ENCODE results near the gene FLNA. TPM values are rescaled to one million over a fixed set of nuclear protein-coding genes. Genes with fewer than 3 reads are reported as not detected.

Gene FLNA, protein sequence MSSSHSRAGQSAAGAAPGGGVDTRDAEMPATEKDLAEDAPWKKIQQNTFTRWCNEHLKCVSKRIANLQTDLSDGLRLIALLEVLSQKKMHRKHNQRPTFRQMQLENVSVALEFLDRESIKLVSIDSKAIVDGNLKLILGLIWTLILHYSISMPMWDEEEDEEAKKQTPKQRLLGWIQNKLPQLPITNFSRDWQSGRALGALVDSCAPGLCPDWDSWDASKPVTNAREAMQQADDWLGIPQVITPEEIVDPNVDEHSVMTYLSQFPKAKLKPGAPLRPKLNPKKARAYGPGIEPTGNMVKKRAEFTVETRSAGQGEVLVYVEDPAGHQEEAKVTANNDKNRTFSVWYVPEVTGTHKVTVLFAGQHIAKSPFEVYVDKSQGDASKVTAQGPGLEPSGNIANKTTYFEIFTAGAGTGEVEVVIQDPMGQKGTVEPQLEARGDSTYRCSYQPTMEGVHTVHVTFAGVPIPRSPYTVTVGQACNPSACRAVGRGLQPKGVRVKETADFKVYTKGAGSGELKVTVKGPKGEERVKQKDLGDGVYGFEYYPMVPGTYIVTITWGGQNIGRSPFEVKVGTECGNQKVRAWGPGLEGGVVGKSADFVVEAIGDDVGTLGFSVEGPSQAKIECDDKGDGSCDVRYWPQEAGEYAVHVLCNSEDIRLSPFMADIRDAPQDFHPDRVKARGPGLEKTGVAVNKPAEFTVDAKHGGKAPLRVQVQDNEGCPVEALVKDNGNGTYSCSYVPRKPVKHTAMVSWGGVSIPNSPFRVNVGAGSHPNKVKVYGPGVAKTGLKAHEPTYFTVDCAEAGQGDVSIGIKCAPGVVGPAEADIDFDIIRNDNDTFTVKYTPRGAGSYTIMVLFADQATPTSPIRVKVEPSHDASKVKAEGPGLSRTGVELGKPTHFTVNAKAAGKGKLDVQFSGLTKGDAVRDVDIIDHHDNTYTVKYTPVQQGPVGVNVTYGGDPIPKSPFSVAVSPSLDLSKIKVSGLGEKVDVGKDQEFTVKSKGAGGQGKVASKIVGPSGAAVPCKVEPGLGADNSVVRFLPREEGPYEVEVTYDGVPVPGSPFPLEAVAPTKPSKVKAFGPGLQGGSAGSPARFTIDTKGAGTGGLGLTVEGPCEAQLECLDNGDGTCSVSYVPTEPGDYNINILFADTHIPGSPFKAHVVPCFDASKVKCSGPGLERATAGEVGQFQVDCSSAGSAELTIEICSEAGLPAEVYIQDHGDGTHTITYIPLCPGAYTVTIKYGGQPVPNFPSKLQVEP (N-terminal part only)
- 1,383 and 1,552 TPM in 2 replicates for total RNA-seq

DNA sequence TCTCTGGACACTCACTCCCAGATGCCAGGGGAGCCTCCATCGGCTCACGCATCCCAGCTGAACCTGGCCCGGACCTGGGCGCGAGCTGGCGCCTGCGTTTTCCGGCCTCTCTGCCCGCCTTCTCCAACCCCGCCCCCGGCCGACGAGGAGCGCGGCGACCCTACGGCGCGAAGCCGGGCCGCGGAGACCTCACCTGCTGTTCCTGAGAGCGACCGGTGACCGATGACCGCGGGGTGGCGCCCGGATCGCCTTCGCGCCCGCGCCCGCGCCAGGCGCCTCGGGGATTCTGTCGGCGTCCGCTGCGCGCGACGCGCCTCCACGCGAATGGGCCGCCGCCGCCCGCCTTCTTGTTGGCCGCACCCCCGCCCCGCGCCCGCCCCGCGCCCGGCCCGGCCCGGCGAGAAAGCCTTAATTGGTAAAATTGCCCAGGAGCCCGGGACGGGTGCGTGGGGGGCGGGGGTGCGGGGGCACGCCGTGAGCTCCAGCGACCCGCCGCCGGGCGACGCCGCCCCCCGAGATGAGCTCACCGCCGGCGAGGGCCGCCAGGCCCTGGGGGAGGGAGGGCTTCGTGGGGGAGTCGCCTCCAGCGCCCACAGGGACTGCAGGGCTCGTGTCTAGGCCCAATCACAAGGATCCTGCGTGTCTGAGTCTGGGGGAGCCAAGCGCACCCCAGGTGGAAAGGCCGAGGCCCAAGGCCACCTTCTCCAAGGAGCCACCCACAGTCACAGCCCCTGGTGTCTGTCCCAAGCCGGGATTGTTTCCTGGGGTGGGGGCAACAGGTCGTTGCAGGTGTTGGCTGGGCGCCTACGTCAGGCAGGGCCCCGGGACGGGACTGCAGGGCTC, at the start of gene FLNA:
Gene FLNA, minus strand, starts transcription at position 322 of the 843 bp plus-strand sequence. CDS start 3,389 bp downstream, outside the sequence.

DNA sequence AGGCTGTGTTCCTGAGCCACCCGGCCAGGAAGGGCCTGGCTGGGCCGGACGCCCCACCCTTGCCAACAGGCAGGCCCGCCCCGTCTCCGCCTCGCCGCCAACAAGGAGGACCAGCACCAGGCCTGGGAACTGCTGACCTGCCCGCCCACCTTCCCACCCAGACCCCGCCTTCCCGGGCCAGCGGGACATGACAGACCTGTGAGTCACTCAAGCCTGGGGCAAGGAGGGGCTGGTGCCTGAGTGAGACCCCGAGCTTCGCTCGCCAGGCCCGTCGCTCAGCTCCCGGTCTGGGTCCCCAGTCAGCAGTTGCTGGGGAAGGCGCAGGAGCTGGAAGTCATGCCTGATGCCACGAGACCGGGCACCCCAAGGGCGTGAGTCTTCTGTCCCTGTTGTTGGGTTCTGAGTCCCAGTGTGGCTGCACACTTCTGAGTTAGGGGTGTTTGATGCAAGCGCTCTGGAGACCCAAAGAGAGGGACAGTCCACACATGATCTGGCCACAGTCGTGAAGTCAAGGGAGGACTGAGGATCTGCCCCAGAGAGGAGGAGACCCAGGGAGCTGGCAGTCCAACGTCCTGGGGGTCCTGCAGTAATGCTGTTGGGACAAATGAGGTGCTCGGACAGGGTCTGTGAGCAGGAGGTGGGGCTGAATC, 34.9 kb upstream of the FLNA start, which contains the start of gene DNASE1L1:
Gene DNASE1L1, minus strand, starts transcription at position 33 of the 650 bp plus-strand sequence. CDS start 3,686 bp downstream, outside the sequence.

DNA sequence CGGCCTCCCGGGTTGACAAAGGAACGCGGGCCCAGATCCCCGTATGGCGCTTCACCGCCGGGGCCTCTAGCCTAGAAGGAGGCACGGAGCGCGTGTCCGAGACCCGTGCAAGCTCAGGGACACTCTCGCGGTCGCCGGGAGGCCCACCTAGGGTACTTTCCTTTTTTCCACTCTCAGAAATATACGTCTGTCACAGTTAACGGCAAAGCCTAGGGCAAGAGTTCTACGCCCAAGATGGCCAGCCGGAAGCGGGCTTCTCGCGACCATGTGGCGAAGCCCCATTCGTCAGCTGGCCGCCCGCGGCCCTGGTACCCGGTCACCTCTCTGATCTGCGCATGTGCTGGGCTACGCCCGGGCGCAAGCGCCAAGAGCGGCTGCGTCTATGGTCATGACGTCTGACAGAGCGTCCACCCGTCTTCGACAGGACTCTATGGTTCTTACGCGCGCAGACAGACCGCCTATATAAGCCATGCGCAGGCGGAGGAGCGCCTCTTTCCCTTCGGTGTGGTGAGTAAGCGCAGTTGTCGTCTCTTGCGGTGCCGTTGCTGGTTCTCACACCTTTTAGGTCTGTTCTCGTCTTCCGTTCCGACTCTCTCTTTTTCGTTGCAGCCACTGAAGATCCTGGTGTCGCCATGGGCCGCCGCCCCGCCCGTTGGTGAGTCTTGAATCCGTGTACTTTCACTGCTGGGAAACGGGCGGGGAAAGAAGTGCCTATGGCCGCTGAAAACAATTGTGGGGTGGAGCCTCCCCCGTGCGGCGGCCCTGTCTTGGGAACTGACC, 23.6 kb upstream of the FLNA start, which contains the start of gene RPL10:
Gene RPL10, plus strand, starts transcription at position 490 of the 780 bp plus-strand sequence. Its CDS starts 143 bp downstream, at position 633.

DNA sequence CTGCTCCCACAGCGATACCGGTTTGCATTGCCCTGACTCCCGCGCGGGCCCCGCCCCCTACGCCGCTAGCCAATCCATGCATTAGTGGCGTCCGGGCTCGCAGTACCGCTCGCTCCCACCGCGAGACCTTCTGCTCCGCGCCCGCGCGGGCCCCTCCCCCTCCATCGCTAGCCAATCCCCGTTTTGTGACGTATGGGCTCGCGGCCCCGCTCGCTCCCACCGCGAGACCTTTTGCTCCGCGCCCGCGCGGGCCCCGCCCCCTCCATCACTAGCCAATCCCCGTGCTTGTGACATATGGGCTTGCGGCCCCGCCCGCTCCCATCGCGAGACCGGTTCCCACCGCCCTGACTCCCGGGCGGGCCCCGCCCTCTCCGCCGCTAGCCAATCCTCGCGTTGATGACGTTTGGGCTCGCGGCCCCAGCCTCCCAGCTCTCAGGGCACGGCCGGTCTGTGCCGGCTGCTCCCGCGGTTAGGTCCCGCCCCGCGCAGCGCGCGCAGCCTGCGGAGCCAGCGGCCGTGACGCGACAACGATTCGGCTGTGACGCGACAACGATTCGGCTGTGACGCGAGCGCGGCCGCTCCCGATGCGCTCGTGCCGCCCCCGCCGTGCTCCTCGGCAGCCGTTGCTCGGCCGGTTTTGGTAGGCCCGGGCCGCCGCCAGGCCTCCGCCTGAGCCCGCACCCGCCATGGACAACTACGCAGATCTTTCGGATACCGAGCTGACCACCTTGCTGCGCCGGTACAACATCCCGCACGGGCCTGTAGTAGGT, 4.5 kb upstream of the FLNA start, which contains the start of gene EMD:
Gene EMD, plus strand, starts transcription at position 497 of the 770 bp plus-strand sequence. Its CDS starts 190 bp downstream, at position 687.

Other genes starting within 250 kb of the FLNA start
- not detected in 2 replicates for gene OPN1LW, start 230.4 kb downstream of the FLNA start, total RNA-seq
- gene OPN1MW, start 192.0 kb downstream of the FLNA start, total RNA-seq, result not detected in 2 replicates
- gene OPN1MW2, start 154.9 kb downstream of the FLNA start, total RNA-seq, result not detected in 2 replicates
- not detected in 2 replicates for gene OPN1MW3, start 117.1 kb downstream of the FLNA start, total RNA-seq
- gene TEX28, start 79.5 kb downstream of the FLNA start, total RNA-seq, result not detected in 2 replicates
- gene TKTL1, start 78.8 kb downstream of the FLNA start, total RNA-seq, result not detected in 2 replicates
- gene EMD, start 4.7 kb upstream of the FLNA start, total RNA-seq, result 62.3 and 71.4 TPM in 2 replicates
- gene RPL10, start 23.7 kb upstream of the FLNA start, total RNA-seq, result 7,010 and 8,148 TPM in 2 replicates
- 19.0 and 28.1 TPM in 2 replicates for gene DNASE1L1, start 34.6 kb upstream of the FLNA start, total RNA-seq
- 33.0 and 41.3 TPM in 2 replicates for gene TAFAZZIN, start 36.9 kb upstream of the FLNA start, total RNA-seq
- 23.0 and 31.1 TPM in 2 replicates for gene ATP6AP1, start 54.0 kb upstream of the FLNA start, total RNA-seq
- gene GDI1, start 62.5 kb upstream of the FLNA start, total RNA-seq, result 63.6 and 107 TPM in 2 replicates
- gene FAM50A, start 69.5 kb upstream of the FLNA start, total RNA-seq, result 17.0 and 24.1 TPM in 2 replicates
- 2.2 and 10.8 TPM in 2 replicates for gene PLXNA3, start 83.6 kb upstream of the FLNA start, total RNA-seq
- gene LAGE3, start 104.6 kb upstream of the FLNA start, total RNA-seq, result 42.2 and 56.3 TPM in 2 replicates
- gene UBL4A, start 112.0 kb upstream of the FLNA start, total RNA-seq, result 59.2 and 60.0 TPM in 2 replicates
- 38.3 and 39.0 TPM in 2 replicates for gene SLC10A3, start 116.0 kb upstream of the FLNA start, total RNA-seq
- 34.8 and 50.1 TPM in 2 replicates for gene FAM3A, start 141.6 kb upstream of the FLNA start, total RNA-seq
- gene G6PD, start 172.2 kb upstream of the FLNA start, total RNA-seq, result 61.3 and 77.4 TPM in 2 replicates
- gene IKBKG, start 173.0 kb upstream of the FLNA start, total RNA-seq, result 12.3 and 14.1 TPM in 2 replicates
- gene CTAG1A, start 210.5 kb upstream of the FLNA start, total RNA-seq, result not detected in 2 replicates
- not detected in 2 replicates for gene CTAG1B, start 244.6 kb upstream of the FLNA start, total RNA-seq